Measurements from ENCODE around the gene PAPPA. TPM values are rescaled to one million over a fixed set of nuclear protein-coding genes. Genes with fewer than 3 reads are reported as not detected.

Gene PAPPA
- total RNA-seq, 1 donor from 2014 or later, result 2.9 TPM

DNA sequence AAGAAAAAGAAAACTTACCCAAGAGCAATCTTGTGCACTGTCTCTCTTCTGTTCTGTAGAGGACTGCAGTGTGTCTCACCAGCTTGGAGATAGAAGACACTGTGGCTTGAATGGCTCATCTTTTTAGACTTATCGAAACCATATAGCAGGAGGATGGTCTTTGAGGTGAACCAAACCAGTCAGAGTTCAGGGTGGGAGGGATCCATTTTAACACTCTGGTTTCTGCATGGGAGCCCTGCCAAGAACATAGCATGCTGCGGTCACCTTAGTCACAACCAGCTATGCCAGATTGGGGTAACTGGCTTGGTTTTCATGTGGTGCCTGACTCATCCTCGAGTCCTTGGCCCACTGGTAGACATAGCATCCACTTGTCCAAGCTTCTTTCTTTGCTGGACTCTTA lies 135.1 kb downstream of the PAPPA start:
- H3K4me1 Mint-ChIP-seq, result peaks cover 10% of the 10 kb centered on the region
- no peak for DNase-seq (ENCODE audit: low spot score in 2 of 2, unreplicated experiment in 2 of 2)
- no peaks in the 10 kb centered on the region for H3K36me3 Mint-ChIP-seq
- no peak for TF ChIP-seq CTCF (IDR thresholded peaks at IDR 0.05; ENCODE audit: unreplicated experiment)
- H3K27ac Mint-ChIP-seq, result no peak overlapping the region
- peaks cover 5% of the 10 kb centered on the region for H3K27me3 Mint-ChIP-seq (ENCODE audit: low read depth)
- H3K4me3 Mint-ChIP-seq, result no peak overlapping the region
- H3K9me3 Mint-ChIP-seq, result no peaks in the 10 kb centered on the region

- H3K4me3 Mint-ChIP-seq, result no peak overlapping the region
- no peaks in the 10 kb centered on the region for H3K27me3 Mint-ChIP-seq (ENCODE audit: low read depth)
- DNase-seq (ENCODE audit: low spot score in 2 of 2, unreplicated experiment in 2 of 2), result no peak
- no peaks in the 10 kb centered on the region for H3K36me3 Mint-ChIP-seq
- no peak overlapping the region for H3K27ac Mint-ChIP-seq
- H3K4me1 Mint-ChIP-seq, result no peaks in the 10 kb centered on the region
- TF ChIP-seq CTCF (IDR thresholded peaks at IDR 0.05; ENCODE audit: unreplicated experiment), result no peak
- H3K9me3 Mint-ChIP-seq, result no peaks in the 10 kb centered on the region
Observed at GRCh38 chr9:116297346-116297745, 143.8 kb downstream of the PAPPA start.

GRCh38 chr9:116298249-116298648 lies 144.7 kb downstream of the PAPPA start:
- no peaks in the 10 kb centered on the region for H3K36me3 Mint-ChIP-seq
- H3K9me3 Mint-ChIP-seq, result no peaks in the 10 kb centered on the region
- no peak overlapping the region for H3K4me3 Mint-ChIP-seq
- no peaks in the 10 kb centered on the region for H3K4me1 Mint-ChIP-seq
- H3K27me3 Mint-ChIP-seq (ENCODE audit: low read depth), result no peaks in the 10 kb centered on the region
- TF ChIP-seq CTCF (IDR thresholded peaks at IDR 0.05; ENCODE audit: unreplicated experiment), result no peak
- no peak overlapping the region for H3K27ac Mint-ChIP-seq
- no peak for DNase-seq (ENCODE audit: low spot score in 2 of 2, unreplicated experiment in 2 of 2)

DNA sequence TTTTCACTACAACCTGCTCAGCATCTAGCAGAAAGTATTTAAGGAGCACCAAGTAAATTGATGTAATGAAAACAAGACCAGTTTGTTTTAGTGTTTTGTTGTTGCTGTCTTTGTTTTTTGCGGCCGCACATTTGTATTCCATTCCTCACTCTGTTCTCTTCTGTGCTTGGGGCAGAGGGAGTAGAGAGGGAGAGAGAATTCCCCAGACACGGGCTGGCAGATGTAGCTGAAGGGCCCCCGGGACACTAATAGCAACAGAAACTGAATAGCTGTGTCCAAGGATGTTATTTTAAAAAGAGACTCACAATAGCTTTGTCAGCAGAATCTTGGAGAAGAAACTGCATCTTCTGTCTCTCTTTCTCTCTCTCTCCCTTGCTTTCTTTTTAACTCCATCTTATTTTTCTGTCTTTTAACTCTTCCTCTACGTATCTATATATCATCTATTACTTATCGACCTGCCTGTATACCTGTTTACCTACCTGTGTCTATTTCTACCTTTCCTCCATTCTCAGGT lies 145.3 kb downstream of the PAPPA start:
- no peaks in the 10 kb centered on the region for H3K4me1 Mint-ChIP-seq
- H3K27ac Mint-ChIP-seq, result no peak overlapping the region
- TF ChIP-seq CTCF (IDR thresholded peaks at IDR 0.05; ENCODE audit: unreplicated experiment), result no peak
- H3K9me3 Mint-ChIP-seq, result no peaks in the 10 kb centered on the region
- no peak for DNase-seq (ENCODE audit: low spot score in 2 of 2, unreplicated experiment in 2 of 2)
- no peak overlapping the region for H3K4me3 Mint-ChIP-seq
- H3K36me3 Mint-ChIP-seq, result no peaks in the 10 kb centered on the region
- no peaks in the 10 kb centered on the region for H3K27me3 Mint-ChIP-seq (ENCODE audit: low read depth)

DNA sequence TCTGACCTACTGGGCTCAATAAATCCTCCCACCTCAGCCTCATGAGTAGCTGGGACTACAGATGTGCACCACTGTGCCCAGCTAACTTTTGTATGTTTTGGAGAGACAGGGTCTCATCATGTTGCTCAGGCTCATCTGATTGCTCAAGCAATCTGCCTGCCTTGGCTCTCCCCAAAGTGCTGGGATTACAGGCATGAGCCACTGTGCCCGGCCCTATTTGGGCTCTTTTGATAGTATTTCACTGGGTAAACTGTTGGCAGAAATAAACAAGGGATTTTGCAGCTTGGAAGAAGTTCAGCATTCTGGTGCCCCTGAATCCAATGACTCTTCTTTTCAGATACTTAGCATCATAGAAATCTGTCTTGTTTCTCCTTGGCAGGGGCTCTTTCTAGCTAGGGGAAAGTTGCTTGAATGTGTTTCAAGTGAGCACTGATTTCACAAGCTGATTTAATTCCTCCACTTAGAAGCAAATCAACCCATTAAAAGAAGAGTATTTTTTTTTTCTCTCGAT lies 146.8 kb downstream of the PAPPA start:
- no peak for TF ChIP-seq CTCF (IDR thresholded peaks at IDR 0.05; ENCODE audit: unreplicated experiment)
- H3K36me3 Mint-ChIP-seq, result no peaks in the 10 kb centered on the region
- H3K27ac Mint-ChIP-seq, result no peak overlapping the region
- no peaks in the 10 kb centered on the region for H3K9me3 Mint-ChIP-seq
- no peak for DNase-seq (ENCODE audit: low spot score in 2 of 2, unreplicated experiment in 2 of 2)
- no peaks in the 10 kb centered on the region for H3K27me3 Mint-ChIP-seq (ENCODE audit: low read depth)
- no peaks in the 10 kb centered on the region for H3K4me1 Mint-ChIP-seq
- H3K4me3 Mint-ChIP-seq, result no peak overlapping the region

DNA sequence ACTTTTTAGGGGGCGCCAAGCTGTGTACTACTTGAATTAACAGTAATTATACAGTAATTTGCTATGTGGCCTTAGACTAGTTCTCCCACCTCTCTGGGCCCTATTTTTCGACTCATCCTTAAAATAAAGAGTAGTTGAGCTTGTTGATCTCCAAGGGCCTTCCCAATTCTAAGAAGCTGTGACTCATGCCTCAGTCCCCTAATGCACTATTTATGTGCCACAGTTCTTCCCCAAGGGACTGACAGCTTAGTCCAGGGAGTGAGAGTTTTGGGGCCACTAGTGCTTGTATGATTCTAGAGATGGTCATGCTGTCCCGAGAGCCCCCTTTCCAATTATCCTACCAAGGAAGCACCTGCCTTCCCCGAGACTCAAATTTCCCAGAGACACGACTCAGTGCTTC lies 149.7 kb downstream of the PAPPA start:
- H3K4me1 Mint-ChIP-seq, result peaks cover 5% of the 10 kb centered on the region
- TF ChIP-seq CTCF (IDR thresholded peaks at IDR 0.05; ENCODE audit: unreplicated experiment), result no peak
- DNase-seq (ENCODE audit: low spot score in 2 of 2, unreplicated experiment in 2 of 2), result no peak
- H3K27ac Mint-ChIP-seq, result no peak overlapping the region
- no peaks in the 10 kb centered on the region for H3K36me3 Mint-ChIP-seq
- H3K27me3 Mint-ChIP-seq (ENCODE audit: low read depth), result no peaks in the 10 kb centered on the region
- no peak overlapping the region for H3K4me3 Mint-ChIP-seq
- no peaks in the 10 kb centered on the region for H3K9me3 Mint-ChIP-seq

Data from mesothelial cell of epicardium (in vitro differentiated cells).